Cardiac septum (tissue), 1 donor: ENCODE data around the gene IFIT2. TPM values are rescaled to one million over a fixed set of nuclear protein-coding genes. Genes with fewer than 3 reads are reported as not detected.
"Not testable (repeated sequence)": the region's sequence is repeated elsewhere in the genome, so short reads cannot be mapped to it uniquely, and the experiment has no call there.

Experiments used
- DNase-seq: peaks from one replicate; pipeline ENCODE4 v3.0.0-alpha.2; 2020; ENCODE audit warnings: low spot score
- intact Hi-C: fragments of 100-400 bp; cut with DNase I; formaldehyde crosslinking; loops from one replicate; pipeline ENCODE4 v1.14.0; 2022
- total RNA-seq: library from RNA; stranded (reverse); fragmentation: NEBNext Ultra II Directional; extraction: Animal tissue kit (Norgen Biotek cat#: 25700); gene quantifications from one replicate; pipeline ENCODE4 v1.2.1, GENCODE V29; 2021
- donor health status: DM: no; HTN: no; CAD: no.

The IFIT2 gene
- total RNA-seq, 1 donor from 2014 or later: 4.3 TPM

DNA sequence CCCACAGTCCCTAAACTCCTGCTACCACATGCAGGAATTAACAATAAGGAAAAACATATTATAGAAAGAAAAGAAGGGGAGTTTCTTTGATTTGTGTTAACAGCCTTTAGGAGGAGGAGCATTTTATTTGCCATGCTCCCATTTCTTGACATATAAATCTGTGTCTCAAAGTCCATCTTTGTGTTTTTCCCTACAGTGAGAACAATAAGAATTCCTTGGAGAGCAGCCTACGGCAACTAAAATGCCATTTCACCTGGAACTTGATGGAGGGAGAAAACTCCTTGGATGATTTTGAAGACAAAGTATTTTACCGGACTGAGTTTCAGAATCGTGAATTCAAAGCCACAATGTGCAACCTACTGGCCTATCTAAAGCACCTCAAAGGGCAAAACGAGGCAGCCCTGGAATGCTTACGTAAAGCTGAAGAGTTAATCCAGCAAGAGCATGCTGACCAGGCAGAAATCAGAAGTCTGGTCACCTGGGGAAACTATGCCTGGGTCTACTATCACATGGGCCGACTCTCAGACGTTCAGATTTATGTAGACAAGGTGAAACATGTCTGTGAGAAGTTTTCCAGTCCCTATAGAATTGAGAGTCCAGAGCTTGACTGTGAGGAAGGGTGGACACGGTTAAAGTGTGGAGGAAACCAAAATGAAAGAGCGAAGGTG is 4.1 kb downstream of the IFIT2 start:
- intact Hi-C loops: no loop called here
- DNase-seq: no peak

DNA sequence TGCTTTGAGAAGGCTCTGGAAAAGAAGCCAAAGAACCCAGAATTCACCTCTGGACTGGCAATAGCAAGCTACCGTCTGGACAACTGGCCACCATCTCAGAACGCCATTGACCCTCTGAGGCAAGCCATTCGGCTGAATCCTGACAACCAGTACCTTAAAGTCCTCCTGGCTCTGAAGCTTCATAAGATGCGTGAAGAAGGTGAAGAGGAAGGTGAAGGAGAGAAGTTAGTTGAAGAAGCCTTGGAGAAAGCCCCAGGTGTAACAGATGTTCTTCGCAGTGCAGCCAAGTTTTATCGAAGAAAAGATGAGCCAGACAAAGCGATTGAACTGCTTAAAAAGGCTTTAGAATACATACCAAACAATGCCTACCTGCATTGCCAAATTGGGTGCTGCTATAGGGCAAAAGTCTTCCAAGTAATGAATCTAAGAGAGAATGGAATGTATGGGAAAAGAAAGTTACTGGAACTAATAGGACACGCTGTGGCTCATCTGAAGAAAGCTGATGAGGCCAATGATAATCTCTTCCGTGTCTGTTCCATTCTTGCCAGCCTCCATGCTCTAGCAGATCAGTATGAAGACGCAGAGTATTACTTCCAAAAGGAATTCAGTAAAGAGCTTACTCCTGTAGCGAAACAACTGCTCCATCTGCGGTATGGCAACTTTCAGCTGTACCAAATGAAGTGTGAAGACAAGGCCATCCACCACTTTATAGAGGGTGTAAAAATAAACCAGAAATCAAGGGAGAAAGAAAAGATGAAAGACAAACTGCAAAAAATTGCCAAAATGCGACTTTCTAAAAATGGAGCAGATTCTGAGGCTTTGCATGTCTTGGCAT is 4.8 kb downstream of the IFIT2 start:
- intact Hi-C loops: no loop called here

DNA sequence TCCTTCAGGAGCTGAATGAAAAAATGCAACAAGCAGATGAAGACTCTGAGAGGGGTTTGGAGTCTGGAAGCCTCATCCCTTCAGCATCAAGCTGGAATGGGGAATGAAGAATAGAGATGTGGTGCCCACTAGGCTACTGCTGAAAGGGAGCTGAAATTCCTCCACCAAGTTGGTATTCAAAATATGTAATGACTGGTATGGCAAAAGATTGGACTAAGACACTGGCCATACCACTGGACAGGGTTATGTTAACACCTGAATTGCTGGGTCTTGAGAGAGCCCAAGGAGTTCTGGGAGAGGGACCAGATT is 5.4 kb downstream of the IFIT2 start:
- intact Hi-C loops: no loop called here
- DNase-seq: no peak

More for the DNA sequence above, 4.8 kb downstream of the IFIT2 start:
- no peak for DNase-seq

DNA sequence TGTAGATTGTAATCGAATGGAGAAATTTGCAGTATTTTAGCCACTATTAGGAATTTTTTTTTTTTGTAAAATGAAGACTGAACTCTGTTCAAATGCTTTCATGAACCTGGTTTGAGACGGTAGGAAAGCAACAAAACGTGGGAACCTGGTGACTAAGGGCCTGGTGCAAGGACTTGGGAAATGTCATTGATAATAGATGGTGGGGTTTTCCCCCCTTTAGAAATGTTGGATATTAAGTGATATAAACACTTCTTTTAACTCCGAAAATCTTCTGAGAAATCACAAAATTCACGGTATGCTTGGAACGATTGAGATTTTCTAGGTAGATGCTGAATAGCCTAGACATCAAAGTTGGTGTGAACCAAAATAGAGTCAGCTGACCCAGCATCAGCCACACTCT is 6.4 kb downstream of the IFIT2 start:
- intact Hi-C loops: no loop called here
- no peak for DNase-seq

DNA sequence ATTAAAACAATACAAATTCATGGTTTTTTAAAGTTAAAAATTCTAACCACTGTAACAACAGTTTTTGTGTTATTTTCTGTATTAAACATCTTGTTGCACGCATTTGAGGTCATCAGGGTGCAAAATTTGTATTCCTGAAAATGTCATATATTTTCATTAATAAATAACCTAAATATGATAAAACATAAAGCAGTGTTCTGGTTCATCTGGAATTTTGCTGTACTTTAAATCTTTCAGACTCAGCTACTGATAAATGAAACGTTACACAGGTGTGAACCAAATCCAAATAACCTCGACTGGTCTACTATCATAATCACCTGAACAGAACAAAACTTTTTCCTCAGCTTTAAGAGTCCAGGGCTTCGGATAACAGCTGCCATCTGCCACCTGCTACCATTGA is 6.9 kb downstream of the IFIT2 start:
- DNase-seq: no peak
- intact Hi-C loops: no loop called here

DNA sequence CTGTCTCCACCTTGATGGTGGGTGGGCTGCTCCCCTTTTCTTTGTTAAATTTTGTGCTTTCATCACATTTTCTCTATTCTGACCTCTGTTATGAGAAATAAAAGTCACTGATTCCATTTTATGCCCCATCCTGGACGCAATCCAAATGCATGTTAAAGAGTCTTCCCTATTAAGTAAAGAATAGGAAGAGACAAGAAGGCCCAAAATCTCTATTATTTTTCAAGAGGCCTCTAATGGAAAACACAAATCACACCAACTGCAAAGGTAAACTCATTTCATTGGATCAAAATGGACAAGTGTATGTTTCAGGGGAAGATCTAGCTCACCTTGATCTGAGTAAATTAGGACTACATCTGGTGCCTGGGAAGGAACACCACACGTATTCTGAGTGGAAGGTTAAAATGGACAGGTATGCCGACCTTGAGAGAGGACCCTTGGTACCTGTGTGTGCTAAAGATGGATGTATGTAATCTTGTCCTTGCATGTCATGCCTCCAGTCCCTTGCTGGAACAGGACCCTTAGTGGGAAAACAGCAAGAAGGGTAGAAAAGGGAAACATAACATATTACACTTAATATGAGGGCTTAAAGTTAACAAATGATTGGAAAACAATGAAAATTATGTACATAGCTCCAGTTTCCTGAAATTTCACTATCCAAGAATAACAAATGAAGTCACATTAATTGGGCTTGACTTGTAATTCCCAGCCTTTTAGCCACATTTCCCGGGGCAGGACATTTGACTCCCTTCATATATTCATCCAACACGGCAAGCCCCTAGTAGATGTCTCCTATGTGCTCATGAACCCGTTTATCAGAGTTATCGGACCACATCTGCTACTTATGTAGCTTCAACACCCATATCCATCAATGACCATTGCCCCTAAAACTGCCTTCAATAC is 7.6 kb downstream of the IFIT2 start:
- intact Hi-C loops: no loop called here
- no peak for DNase-seq

DNA sequence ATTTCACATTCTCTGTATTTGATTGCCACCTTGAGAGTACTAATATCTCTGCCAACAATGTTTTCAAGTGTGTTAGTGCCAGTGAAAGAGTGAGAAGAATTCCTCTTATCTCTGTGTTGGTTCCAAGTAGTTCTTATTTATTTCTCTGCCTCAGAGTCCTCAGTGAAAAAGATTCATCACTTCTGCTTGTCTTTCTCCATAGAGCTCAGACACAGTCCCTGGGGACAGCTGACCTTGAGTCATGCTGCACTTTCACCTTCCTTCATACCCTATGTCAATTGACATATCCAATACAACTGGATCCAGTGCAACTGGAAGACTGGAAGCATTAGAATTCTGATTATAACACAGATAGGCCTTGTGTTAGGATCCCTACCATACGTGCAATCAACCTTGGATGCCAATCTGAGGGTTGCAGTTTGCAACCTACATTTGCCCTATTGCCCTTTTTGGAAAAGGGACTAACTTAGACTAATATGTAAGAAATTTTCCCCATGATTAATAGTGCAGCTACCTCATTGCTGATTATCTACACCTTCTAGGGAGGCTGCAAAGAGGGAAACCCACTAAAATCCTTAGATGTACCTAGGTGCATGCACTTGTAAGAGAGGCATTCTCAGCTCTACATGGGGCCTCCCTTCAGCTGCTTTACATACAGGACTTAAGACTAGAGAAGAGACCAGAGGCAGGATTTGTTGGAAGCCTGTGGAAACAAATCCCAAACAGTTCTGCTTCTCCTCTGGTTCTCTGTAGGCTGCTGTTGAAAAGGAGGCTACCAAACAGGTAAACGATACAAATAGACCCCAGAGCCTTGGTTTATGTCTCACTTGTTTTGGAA is 8.4 kb downstream of the IFIT2 start:
- intact Hi-C loops: no loop called here
- DNase-seq: no peak

DNA sequence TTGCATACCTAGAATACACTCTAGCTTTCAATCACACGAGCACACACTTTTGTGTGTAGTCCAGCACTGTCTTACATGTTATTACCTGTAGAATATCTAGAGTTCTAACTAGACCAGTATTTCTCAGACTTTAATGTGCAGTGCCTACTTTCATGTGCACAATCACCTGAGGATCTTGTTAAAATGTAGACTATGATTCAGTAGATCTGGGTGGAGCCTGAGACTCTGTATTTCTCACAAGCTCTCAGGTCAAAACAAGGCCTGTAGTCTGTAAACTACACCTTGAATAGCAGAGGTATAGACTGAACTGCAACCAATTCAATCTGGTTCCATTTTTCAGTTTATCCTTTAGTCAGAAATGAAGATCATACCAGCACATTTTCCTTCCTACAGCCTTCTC is 11.1 kb downstream of the IFIT2 start:
- DNase-seq: no peak
- intact Hi-C loops: no loop called here

DNA sequence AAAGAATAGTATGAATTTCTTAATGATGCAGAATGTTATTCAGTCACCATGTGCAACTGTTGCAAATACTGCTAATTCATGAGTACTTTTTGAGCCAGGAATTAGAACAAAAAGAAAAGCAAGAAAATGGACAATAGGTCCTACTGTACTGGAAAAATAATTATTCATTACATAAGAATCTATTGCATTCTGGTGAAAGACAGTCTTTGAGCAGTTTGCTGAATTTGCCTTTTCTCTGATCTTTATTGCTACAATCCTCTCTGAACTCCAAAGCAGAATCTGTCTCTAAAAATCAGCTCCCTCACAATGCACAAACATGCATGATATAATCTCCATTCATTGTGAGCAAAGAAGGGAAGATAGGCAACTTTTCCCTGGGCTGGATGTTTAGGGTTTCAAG is 12.8 kb downstream of the IFIT2 start:
- intact Hi-C loops: no loop called here
- DNase-seq: no peak

DNA sequence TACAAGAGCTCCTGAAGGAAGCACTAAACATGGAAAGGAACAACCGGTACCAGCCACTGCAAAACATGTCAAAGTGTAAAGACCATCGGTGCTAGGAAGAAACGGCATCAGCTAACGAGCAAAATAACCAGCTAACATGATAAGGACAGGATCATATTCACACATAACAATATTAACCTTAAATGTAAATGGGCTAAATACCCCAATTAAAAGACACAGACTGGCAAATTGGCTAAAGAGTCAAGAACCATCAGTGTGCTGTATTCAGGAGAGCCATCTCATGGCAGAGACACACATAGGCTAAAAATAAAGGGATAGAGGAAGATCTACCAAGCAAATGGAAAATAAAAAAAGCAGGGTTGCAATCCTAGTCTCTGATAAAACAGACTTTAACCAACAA is 16.2 kb downstream of the IFIT2 start:
- intact Hi-C loops, DNase-seq: not testable (repeated sequence)

DNA sequence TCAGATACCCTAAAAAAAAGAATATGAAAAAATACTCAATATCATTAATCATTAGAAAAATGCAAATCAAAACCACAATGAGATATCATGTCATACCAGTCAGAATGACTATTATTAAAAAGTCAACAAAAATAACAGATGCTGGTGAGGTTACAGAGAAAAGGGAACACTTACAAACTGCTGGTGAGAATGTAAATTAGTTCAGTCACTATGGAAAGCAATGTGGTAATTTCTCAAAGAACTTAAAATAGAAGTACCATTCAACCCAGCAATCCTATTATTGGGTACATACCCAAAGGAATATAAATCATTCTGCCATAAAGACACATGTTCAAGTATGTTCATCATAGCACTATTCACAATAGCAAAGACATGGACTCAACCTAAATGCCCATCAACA is 23.2 kb downstream of the IFIT2 start:
- not testable (repeated sequence) for DNase-seq

DNA sequence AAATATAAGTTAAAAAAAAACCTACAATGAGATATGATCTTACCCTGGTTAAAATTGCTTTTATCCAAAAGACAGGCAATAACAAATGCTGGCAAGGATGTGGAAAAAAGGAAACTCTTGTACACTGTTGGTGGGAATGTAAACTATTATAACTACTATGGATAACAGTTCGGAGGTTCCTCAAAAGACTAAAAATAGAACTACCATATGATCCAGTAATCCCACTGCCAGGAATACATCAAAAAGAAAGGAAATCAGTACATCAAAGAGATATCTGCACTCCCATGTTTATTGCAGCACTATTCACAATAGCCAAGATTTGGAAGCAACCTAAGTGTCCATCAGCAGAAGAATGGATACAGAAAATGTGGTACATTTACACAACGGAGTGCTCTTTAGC is 24.0 kb downstream of the IFIT2 start:
- intact Hi-C loops, DNase-seq: not testable (repeated sequence)

More for the DNA sequence above, 23.2 kb downstream of the IFIT2 start:
- intact Hi-C loops: not testable (repeated sequence)

DNA sequence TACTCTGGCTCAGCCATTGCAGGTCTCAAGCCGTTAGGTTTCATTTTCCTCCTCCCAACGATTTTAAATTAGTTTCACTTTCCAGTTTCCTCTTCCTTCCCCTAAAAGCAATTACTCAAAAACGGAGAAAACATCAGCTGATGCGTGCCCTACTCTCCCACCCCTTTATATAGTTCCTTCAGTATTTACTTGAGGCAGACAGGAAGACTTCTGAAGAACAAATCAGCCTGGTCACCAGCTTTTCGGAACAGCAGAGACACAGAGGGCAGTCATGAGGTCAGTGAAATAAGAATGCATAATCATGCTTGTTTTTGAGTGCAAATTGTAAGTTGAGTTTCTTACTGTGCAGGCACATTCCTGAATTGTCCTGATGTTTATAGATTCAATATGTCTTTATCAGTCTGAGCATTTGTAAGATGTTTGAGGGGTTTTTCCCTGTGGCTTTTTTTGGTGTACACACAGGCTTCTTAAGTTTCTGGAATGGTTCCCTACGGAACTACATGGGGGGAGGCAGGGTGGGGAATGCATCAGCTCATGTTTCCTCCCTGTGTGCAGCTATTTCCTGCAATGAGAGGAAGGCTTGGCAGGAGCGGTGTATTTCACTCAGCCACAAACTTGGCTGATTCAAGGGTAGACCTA is 26.1 kb downstream of the IFIT2 start, which contains the start of gene IFIT3:
Gene IFIT3, plus strand, starts transcription at position 195 of the 639 bp plus-strand sequence. Its CDS starts 77 bp downstream, at position 272.
- intact Hi-C loops: loop anchor here (1.0 kb wide), 1 partner anchor 19 kb away; no protein-coding TSS in a partner anchor
- DNase-seq: peak; percentile 85

DNA sequence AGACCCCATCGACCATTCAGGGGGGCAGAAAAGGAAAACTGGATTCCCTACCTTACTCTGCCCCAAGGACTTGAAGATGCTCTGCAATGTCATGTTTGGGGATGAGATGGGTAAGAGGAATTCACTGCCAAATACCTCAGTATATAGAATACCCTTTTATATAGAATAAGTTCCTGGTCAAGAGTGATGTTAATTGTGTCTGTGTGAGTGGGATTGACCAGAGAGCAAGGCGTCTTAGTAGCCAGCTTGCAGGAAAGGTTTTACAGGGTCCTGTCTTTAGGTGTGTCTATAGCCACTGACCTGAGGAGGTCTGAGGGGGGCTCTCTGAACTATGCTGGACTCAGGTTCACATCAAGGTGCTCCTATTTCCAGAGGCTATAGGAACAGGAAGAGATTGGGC is 27.3 kb downstream of the IFIT2 start:
- DNase-seq: no peak
- intact Hi-C loops: no loop called here

DNA sequence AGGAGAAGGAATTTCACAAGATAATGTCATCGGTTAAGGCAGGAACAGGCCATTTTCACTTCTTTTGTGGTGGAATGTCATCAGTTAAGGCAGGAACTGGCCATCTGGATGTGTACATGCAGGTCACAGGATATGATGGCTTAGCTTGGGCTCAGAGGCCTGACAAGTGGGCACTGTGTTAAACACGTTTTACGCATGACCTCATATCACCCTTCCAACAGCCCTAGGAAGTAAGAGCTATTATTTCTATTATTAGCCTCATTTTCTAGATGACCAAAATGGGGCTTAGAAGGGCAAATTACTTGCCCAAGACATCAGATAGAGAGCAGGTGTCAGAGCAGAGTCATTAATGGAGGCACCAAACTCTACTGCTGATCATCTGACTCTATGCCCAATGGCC is 28.2 kb downstream of the IFIT2 start:
- intact Hi-C loops, DNase-seq: not testable (repeated sequence)

DNA sequence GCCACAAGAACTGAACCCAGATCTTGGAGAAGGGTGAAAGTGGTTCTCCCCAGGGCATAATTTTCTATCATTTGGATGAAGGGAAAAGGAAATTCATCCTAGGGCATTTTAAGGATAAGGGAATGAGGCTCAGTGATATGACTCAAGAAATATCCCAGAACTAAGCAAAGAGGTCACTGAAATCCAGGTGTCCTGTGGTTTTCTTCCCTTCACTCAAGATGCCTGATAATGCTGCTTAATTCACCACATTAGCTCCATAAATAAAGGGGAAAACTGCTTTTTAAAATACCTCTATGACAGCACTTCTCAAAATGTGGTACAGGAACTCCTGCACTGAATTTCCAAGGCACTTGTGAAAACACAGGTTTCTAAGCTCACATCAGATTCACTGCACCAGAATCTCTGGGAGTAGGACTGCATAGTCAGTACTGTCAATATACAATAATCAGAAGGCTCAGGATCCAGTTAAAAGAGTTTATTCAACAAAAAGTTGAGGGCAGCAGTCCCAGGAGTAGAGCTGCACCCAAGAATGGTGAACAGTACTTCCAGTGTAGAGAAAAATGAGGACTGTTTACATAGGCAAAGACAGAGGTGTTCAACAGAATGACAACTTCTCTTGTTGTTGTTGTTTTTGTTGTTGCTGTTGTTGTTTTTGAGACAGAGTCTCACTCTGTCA is 28.8 kb downstream of the IFIT2 start:
- no peak for DNase-seq
- intact Hi-C loops: no loop called here

DNA sequence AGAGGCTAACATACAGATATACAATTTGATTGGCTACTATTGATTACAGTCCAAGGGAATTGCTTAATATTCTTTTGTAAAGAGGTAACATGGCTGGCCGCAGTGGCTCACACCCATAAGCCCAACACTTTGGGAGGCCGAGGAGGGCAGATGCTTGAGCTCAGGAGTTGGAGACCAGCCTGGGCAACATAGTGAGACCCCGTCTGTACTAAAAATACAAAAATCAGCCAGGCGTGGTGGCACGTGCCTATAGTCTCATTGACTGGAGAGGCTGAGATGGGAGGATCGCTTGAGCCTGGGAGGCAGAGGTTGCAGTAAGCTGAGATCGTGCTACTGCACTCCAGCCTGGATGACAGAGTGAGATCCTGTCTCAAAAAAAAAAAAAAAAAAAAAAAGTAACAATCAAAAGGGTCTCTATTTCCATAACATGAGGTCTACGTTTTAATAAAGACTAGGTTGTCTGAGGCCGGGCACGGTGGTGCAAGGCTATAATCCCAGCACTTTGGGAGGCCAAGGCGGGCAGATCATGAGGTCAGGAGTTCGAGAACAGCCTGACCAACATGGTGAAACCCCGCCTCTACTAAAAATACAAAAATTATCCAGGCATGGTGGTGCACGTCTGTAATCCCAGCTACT is 29.8 kb downstream of the IFIT2 start:
- intact Hi-C loops, DNase-seq: not testable (repeated sequence)
